Epithelial cell of esophagus (primary cell): ENCODE results near the gene MCOLN1.

Experiments
- DNase-seq: peaks from one replicate; pipeline ENCODE4 v3.0.0; 2010; ENCODE audit warnings: low read depth
- H3K4me3 ChIP-seq: 2 replicates; pipeline ENCODE4 v1.5.1; 2011; ENCODE audit warnings: mild to moderate bottlenecking, low read length, control low read depth
- TF ChIP-seq, protein P1 (sequence below): IDR thresholded peaks from 2 replicates; pipeline ENCODE4 v1.5.1; 2011; ENCODE audit warnings: low read depth, mild to moderate bottlenecking, low read length, control low read depth, inconsistent platforms; ENCODE audit not compliant: insufficient read depth; ENCODE audit errors: missing control alignments

The MCOLN1 gene

DNA sequence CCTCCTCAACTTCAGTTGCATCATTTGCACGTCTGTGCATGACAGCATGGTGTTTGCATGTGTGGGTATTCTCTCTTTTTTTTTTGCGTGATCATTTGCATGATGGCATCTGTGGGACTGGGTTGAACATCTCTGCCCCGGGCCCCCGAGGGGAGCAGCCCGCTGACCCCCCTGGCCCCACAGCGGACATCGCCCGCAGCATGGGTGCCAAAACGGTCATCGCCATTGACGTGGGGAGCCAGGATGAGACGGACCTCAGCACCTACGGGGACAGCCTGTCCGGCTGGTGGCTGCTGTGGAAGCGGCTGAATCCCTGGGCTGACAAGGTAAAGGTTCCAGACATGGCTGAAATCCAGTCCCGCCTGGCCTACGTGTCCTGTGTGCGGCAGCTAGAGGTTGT is 36.2 kb downstream of the MCOLN1 start:
- no peak for DNase-seq
- no peak overlapping the region for H3K4me3 ChIP-seq
- TF ChIP-seq, protein P1, sequence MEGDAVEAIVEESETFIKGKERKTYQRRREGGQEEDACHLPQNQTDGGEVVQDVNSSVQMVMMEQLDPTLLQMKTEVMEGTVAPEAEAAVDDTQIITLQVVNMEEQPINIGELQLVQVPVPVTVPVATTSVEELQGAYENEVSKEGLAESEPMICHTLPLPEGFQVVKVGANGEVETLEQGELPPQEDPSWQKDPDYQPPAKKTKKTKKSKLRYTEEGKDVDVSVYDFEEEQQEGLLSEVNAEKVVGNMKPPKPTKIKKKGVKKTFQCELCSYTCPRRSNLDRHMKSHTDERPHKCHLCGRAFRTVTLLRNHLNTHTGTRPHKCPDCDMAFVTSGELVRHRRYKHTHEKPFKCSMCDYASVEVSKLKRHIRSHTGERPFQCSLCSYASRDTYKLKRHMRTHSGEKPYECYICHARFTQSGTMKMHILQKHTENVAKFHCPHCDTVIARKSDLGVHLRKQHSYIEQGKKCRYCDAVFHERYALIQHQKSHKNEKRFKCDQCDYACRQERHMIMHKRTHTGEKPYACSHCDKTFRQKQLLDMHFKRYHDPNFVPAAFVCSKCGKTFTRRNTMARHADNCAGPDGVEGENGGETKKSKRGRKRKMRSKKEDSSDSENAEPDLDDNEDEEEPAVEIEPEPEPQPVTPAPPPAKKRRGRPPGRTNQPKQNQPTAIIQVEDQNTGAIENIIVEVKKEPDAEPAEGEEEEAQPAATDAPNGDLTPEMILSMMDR = no peak

DNA sequence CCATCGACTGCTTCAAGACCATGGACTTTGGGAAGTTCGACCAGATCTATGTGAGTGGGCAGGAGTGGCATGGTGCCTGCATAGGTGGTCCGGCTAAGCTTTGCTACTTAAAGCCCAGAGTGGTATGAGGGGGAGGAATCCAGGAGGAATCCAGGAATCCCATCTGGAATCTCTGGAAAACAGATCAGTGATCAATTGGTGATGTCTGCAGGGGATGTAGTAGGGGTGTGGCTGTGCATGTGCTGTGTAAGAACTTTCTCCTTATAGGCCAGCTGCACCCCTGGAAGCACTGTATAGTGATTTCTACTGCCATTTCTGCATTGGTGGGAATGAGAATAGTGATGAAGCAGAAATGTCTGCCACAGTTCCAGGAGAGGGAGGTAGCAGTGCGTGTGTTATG is 36.7 kb downstream of the MCOLN1 start:
- no peak overlapping the region for H3K4me3 ChIP-seq
- DNase-seq = no peak
- TF ChIP-seq, protein P1 = no peak

DNA sequence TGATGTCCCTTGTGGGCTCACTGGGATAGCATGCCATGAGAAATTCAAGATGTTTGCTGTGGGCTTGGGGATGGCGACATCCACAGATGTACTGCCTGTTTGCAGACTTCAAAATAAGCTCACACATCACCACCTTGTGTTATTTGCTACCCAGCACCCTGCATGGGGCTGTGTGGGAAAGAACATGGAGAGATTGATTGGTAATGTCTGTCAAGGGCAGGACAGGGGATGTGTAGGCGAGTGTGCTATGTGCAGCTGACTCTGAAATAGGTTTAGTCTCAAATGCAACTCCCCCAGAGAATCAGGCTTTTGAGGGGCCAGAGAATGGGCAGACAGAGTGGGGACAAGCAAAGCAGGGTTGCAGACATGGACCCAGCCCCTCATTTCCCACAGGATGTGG is 37.8 kb downstream of the MCOLN1 start:
- no peak for DNase-seq
- TF ChIP-seq, protein P1 = no peak

DNA sequence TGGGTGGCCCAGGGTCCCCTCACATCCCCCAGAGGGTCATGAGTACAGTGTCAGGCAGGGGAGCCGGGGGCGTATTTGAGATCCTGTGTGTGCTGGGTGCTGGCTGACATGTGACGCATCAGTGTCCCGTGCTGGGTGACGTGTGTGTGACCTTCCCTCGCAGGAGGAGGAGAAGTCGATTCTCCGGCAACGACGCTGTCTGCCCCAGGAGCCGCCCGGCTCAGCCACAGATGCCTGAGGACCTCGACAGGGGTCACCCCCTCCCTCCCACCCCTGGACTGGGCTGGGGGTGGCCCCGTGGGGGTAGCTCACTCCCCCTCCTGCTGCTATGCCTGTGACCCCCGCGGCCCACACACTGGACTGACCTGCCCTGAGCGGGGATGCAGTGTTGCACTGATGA is 38.9 kb downstream of the MCOLN1 start:
- no peak overlapping the region for H3K4me3 ChIP-seq
- TF ChIP-seq, protein P1 = no peak
- no peak for DNase-seq

More for the DNA sequence above, 37.8 kb downstream of the MCOLN1 start:
- no peak overlapping the region for H3K4me3 ChIP-seq

DNA sequence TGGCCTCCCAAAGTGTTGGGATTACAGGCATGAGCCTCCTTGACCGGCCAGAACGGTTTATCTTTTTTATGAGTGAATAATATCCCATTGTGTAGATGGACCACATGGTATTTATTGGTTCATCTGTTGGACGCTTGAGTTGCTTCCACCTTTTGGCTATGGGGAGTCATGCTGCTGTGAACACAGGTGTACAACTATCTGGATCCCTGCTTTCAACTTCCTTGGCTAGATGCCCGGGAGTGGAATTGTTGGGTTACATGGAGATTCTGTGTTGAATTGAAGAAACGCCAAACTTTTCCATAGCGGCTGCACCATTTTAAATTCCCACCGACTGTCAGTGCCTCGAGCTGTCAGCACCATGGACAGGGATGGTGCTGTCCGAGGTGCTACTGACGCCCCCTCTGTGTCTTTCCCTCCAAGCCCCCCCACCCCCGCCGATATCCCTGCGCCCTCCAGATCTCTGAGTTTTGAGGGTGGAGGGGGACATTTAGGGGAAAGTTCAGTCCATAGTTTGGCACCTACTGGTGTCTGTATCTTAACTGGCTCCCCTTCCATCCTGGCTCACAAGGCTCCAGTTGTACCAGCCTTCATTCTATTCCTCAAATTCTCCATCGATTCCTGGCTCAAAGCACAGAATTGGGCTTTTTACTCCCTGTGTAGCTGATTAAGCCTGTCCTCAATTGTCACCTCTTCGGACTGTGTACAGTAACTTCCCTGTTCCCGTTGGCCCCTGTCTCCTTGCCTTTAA is 40.4 kb downstream of the MCOLN1 start:
- H3K4me3 ChIP-seq = no peak overlapping the region
- TF ChIP-seq, protein P1 = no peak
- DNase-seq = peak; percentile 29

DNA sequence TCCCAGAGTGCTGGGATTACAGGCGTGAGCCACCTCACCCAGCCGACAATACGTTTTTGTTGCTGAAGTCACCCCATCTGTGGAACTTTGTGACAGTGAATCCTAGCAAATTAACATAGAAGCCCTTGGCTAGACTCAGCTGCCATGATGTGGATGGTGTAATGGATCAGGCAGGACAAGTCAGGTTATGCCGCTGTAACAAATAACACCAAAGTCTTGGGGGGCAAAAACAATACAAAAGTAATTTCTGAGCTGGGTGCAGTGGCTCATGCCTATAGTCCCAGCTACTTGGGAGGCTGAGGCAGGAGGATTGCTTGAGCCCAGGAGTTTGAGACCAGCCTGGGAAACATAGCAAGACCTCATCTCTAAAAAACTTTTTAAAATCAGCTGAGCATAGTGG is 42.4 kb downstream of the MCOLN1 start:
- H3K4me3 ChIP-seq = no peak overlapping the region
- TF ChIP-seq, protein P1 = no peak
- no peak for DNase-seq

DNA sequence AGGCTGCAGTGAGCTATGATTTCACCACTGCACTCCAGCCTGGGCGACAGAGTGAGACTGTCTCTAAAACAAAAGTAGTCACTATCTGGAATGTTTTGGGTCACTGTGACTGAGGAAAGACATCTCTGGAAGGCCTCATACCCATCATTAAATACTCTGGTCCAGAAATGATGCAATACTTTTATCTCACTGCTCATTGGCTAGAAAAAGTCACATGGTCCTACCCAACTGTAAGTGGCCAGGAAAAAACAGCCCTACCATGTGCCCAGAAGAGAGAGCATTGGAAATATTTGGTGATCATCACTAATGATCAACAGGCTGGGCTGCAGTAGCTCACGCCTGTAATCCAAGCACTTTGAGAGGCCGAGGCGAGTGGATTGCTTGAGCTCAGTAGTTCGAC is 42.9 kb downstream of the MCOLN1 start:
- no peak overlapping the region for H3K4me3 ChIP-seq
- no peak for DNase-seq
- TF ChIP-seq, protein P1 = no peak
